Natural killer cell (primary cell): Measurements from ENCODE around the gene CCDC73. TPM values are rescaled to one million over a fixed set of nuclear protein-coding genes. Genes with fewer than 3 reads are reported as not detected.

ENCODE experiments used
- ATAC-seq, 3 donors: fragments of 150-1000 bp in 2 of 3; fragments of 200-7000 bp in 1 of 3; cut with Tn5 transposase; 1 replicate in 1 of 3; 2 replicates in 2 of 3; pipeline ENCODE4 v1.10.0; 2021; ENCODE audit warnings: mild to moderate bottlenecking in 2 of 3, moderate library complexity in 2 of 3
- DNase-seq, 2 donors: peaks; one replicate each; pipeline versions ENCODE4 v3.0.0 to v3.0.0-alpha.2; 2013 to 2021; ENCODE audit warnings: mixed read lengths in 1 of 2
- H3K27ac ChIP-seq: one replicate; pipeline ENCODE4 v1.5.1; 2013; ENCODE audit warnings: mild to moderate bottlenecking, low read length
- H3K27me3 ChIP-seq: one replicate; pipeline ENCODE4 v1.6.1; 2013; ENCODE audit warnings: low read length; ENCODE audit not compliant: control insufficient read depth, insufficient read depth
- H3K36me3 ChIP-seq: one replicate; pipeline ENCODE4 v1.6.1; 2013; ENCODE audit warnings: low read length; ENCODE audit not compliant: control insufficient read depth, insufficient read depth
- H3K4me1 ChIP-seq: one replicate; pipeline ENCODE4 v1.6.1; 2013; ENCODE audit warnings: low read length; ENCODE audit not compliant: control insufficient read depth, insufficient read depth
- H3K4me3 ChIP-seq: one replicate; pipeline ENCODE4 v1.5.1; 2013; ENCODE audit warnings: low read length
- H3K9me3 ChIP-seq: one replicate; pipeline ENCODE4 v1.6.1; 2013; ENCODE audit warnings: low read length; ENCODE audit not compliant: control insufficient read depth, insufficient read depth
- H3K27ac Mint-ChIP-seq, 2 donors: one replicate each; pipeline ENCODE4 v1.8.0; 2022; ENCODE audit warnings: mild to moderate bottlenecking in 2 of 2, mixed read lengths in 2 of 2, moderate library complexity in 1 of 2
- H3K27me3 Mint-ChIP-seq, 2 donors: one replicate each; pipeline ENCODE4 v1.8.0; 2022; ENCODE audit warnings: low read depth in 2 of 2, mixed read lengths in 2 of 2
- H3K36me3 Mint-ChIP-seq: one replicate; pipeline ENCODE4 v1.8.0; 2022; ENCODE audit warnings: mixed read lengths
- H3K4me1 Mint-ChIP-seq, 2 donors: one replicate each; pipeline ENCODE4 v1.8.0; 2022; ENCODE audit warnings: mixed read lengths in 2 of 2
- H3K4me3 Mint-ChIP-seq: one replicate; pipeline ENCODE4 v1.8.0; 2022; ENCODE audit warnings: mild to moderate bottlenecking, moderate library complexity, mixed read lengths
- H3K9me3 Mint-ChIP-seq, 2 donors: one replicate each; pipeline ENCODE4 v1.8.0; 2022; ENCODE audit warnings: mixed read lengths in 2 of 2
- CTCF ChIP-seq: fragments of 200-600 bp; IDR thresholded peaks from one replicate; pipeline ENCODE4 v1.8.0; 2022; ENCODE audit warnings: antibody characterized with exemption
- WGBS: methylation state at CpG from one replicate; pipeline ENCODE4 v1.1.7; 2013; ENCODE audit warnings: missing lambda C conversion rate; ENCODE audit not compliant: insufficient coverage; 5-methylcytosine and 5-hydroxymethylcytosine counted together
- intact Hi-C: fragments of 100-400 bp; cut with micrococcal nuclease; formaldehyde crosslinking; loops from one replicate; pipeline ENCODE4 v1.14.2; 2022
- total RNA-seq, 4 donors: library from RNA; stranded (reverse); fragments of 120-200 nt in 1 of 4; gene quantifications; one replicate each; pipeline versions ENCODE4 v1.2.3 to v1.2.4, GENCODE V29; 2013 to 2022

Gene CCDC73
- total RNA-seq, 3 donors from 2014 or later (not counting 1 experiment from before 2014, with no cell fraction given), result not detected

- no peak for ATAC-seq
- H3K27ac Mint-ChIP-seq, result no peak overlapping the region
- H3K36me3 Mint-ChIP-seq, result no peaks in the 10 kb centered on the region
- H3K4me1 ChIP-seq, result no peaks in the 10 kb centered on the region
- no peak overlapping the region for H3K27ac ChIP-seq
- H3K4me1 Mint-ChIP-seq, result no peaks in the 10 kb centered on the region
- H3K4me3 Mint-ChIP-seq, result no peak overlapping the region
- no peak for DNase-seq
- intact Hi-C loops, result no loop called here
- no peak for TF ChIP-seq CTCF
- H3K27me3 Mint-ChIP-seq, result peaks cover 0 to 7% of the 10 kb centered on the region in 2 donors
- 93% methylated on average over 3 of the region's 3 CpGs for WGBS
- H3K27me3 ChIP-seq, result no peaks in the 10 kb centered on the region
- H3K4me3 ChIP-seq, result no peak overlapping the region
- H3K9me3 Mint-ChIP-seq, result no peaks in the 10 kb centered on the region
- no peaks in the 10 kb centered on the region for H3K9me3 ChIP-seq
- no peaks in the 10 kb centered on the region for H3K36me3 ChIP-seq
Measured at GRCh38 chr11:32817852-32818183, 23.4 kb upstream of the CCDC73 start.

- DNase-seq (no peak), ATAC-seq (no peak)
- no peaks in the 10 kb centered on the region for H3K4me1 Mint-ChIP-seq
- no peak overlapping the region for H3K4me3 Mint-ChIP-seq
- no peak for TF ChIP-seq CTCF
- intact Hi-C loops, result no loop called here
- no peak overlapping the region for H3K27ac Mint-ChIP-seq
- H3K27me3 Mint-ChIP-seq, result peaks cover 0 to 3% of the 10 kb centered on the region in 2 donors
- H3K9me3 Mint-ChIP-seq, result no peaks in the 10 kb centered on the region
- no peaks in the 10 kb centered on the region for H3K27me3 ChIP-seq
- no peak overlapping the region for H3K27ac ChIP-seq
- H3K4me3 ChIP-seq, result no peak overlapping the region
- no peaks in the 10 kb centered on the region for H3K9me3 ChIP-seq
- H3K36me3 ChIP-seq, result no peaks in the 10 kb centered on the region
- 91% methylated on average over 4 of the region's 4 CpGs for WGBS
- no peaks in the 10 kb centered on the region for H3K36me3 Mint-ChIP-seq
- H3K4me1 ChIP-seq, result no peaks in the 10 kb centered on the region
Measured at GRCh38 chr11:32817181-32817851, 22.9 kb upstream of the CCDC73 start.

GRCh38 chr11:32809313-32809712, 14.9 kb upstream of the CCDC73 start:
- H3K27ac ChIP-seq, result no peak overlapping the region
- H3K36me3 Mint-ChIP-seq, result no peaks in the 10 kb centered on the region
- H3K27me3 ChIP-seq, result no peaks in the 10 kb centered on the region
- ATAC-seq, result peak; percentile 62 to 74 (median 62)
- H3K9me3 ChIP-seq, result no peaks in the 10 kb centered on the region
- DNase-seq, result peak in 1 of 2 donors; percentile 54
- no peak overlapping the region for H3K4me3 ChIP-seq
- no peaks in the 10 kb centered on the region for H3K4me1 Mint-ChIP-seq
- no peak overlapping the region for H3K27ac Mint-ChIP-seq
- 13% methylated on average over 2 of the region's 3 CpGs for WGBS
- no peaks in the 10 kb centered on the region for H3K27me3 Mint-ChIP-seq
- intact Hi-C loops, result loop anchor here (1.0 kb wide), 1 partner anchor 256 kb away; no protein-coding TSS in a partner anchor
- no peak overlapping the region for H3K4me3 Mint-ChIP-seq
- TF ChIP-seq CTCF, result peak; percentile 58
- no peaks in the 10 kb centered on the region for H3K36me3 ChIP-seq
- H3K4me1 ChIP-seq, result no peaks in the 10 kb centered on the region
- H3K9me3 Mint-ChIP-seq, result no peaks in the 10 kb centered on the region

- Mint-ChIP-seq H3K27ac (no peak overlapping the region), H3K36me3 (no peaks in the 10 kb centered on the region), H3K4me3 (no peak overlapping the region), H3K9me3 (no peaks in the 10 kb centered on the region), H3K27me3 (no peaks in the 10 kb centered on the region), H3K4me1 (peaks cover 0 to 4% of the 10 kb centered on the region in 2 donors)
- intact Hi-C loops, result no loop called here
- Histone ChIP-seq H3K4me1 (peaks cover 6% of the 10 kb centered on the region), H3K27me3 (no peaks in the 10 kb centered on the region), H3K4me3 (no peak overlapping the region), H3K9me3 (no peaks in the 10 kb centered on the region), H3K36me3 (no peaks in the 10 kb centered on the region), H3K27ac (no peak overlapping the region)
- WGBS, result 90% methylated on average over 3 of the region's 3 CpGs
- DNase-seq (no peak), ATAC-seq (no peak)
- TF ChIP-seq CTCF, result no peak
Measured at GRCh38 chr11:32796425-32796824, 2.0 kb upstream of the CCDC73 start.
